SK-N-MC (cell line): ENCODE data around the gene SBF2.

Experiments used
- EZH2 ChIP-seq: fragments of 200-600 bp; sonication (generic); IDR thresholded peaks from one replicate; pipeline ENCODE4 v1.6.1; 2017; ENCODE audit warnings: antibody characterized with exemption
- FOXP2 ChIP-seq: optimal IDR thresholded peaks from 2 replicates; pipeline ENCODE3; 2011; ENCODE audit warnings: mild to moderate bottlenecking, moderate library complexity; ENCODE audit not compliant: insufficient read depth; ENCODE audit errors: extremely low read length, control extremely low read depth
- POLR2AphosphoS5 ChIP-seq: IDR thresholded peaks from 2 replicates; pipeline ENCODE4 v1.6.1; 2012; ENCODE audit warnings: mild to moderate bottlenecking, low read depth, low read length, borderline replicate concordance

GRCh38 chr11:9847636-9848035, 446.4 kb downstream of the SBF2 start:
- TF ChIP-seq POLR2AphosphoS5 (no peak), FOXP2 (no peak), EZH2 (no peak)
